Natural killer cell (primary cell): ENCODE measurements around the gene PROB1. TPM values are rescaled to one million over a fixed set of nuclear protein-coding genes. Genes with fewer than 3 reads are reported as not detected.

Experiments used
- ATAC-seq, 3 donors: fragments of 150-1000 bp in 2 of 3; fragments of 200-7000 bp in 1 of 3; cut with Tn5 transposase; 1 replicate in 1 of 3; 2 replicates in 2 of 3; pipeline ENCODE4 v1.10.0; 2021; ENCODE audit warnings: mild to moderate bottlenecking in 2 of 3, moderate library complexity in 2 of 3
- DNase-seq, 2 donors: peaks; one replicate each; pipeline versions ENCODE4 v3.0.0 to v3.0.0-alpha.2; 2013 to 2021; ENCODE audit warnings: mixed read lengths in 1 of 2
- H3K27ac ChIP-seq: one replicate; pipeline ENCODE4 v1.5.1; 2013; ENCODE audit warnings: mild to moderate bottlenecking, low read length
- H3K27me3 ChIP-seq: one replicate; pipeline ENCODE4 v1.6.1; 2013; ENCODE audit warnings: low read length; ENCODE audit not compliant: control insufficient read depth, insufficient read depth
- H3K36me3 ChIP-seq: one replicate; pipeline ENCODE4 v1.6.1; 2013; ENCODE audit warnings: low read length; ENCODE audit not compliant: control insufficient read depth, insufficient read depth
- H3K4me1 ChIP-seq: one replicate; pipeline ENCODE4 v1.6.1; 2013; ENCODE audit warnings: low read length; ENCODE audit not compliant: control insufficient read depth, insufficient read depth
- H3K4me3 ChIP-seq: one replicate; pipeline ENCODE4 v1.5.1; 2013; ENCODE audit warnings: low read length
- H3K9me3 ChIP-seq: one replicate; pipeline ENCODE4 v1.6.1; 2013; ENCODE audit warnings: low read length; ENCODE audit not compliant: control insufficient read depth, insufficient read depth
- H3K27ac Mint-ChIP-seq, 2 donors: one replicate each; pipeline ENCODE4 v1.8.0; 2022; ENCODE audit warnings: mild to moderate bottlenecking in 2 of 2, mixed read lengths in 2 of 2, moderate library complexity in 1 of 2
- H3K27me3 Mint-ChIP-seq, 2 donors: one replicate each; pipeline ENCODE4 v1.8.0; 2022; ENCODE audit warnings: low read depth in 2 of 2, mixed read lengths in 2 of 2
- H3K36me3 Mint-ChIP-seq: one replicate; pipeline ENCODE4 v1.8.0; 2022; ENCODE audit warnings: mixed read lengths
- H3K4me1 Mint-ChIP-seq, 2 donors: one replicate each; pipeline ENCODE4 v1.8.0; 2022; ENCODE audit warnings: mixed read lengths in 2 of 2
- H3K4me3 Mint-ChIP-seq: one replicate; pipeline ENCODE4 v1.8.0; 2022; ENCODE audit warnings: mild to moderate bottlenecking, moderate library complexity, mixed read lengths
- H3K9me3 Mint-ChIP-seq, 2 donors: one replicate each; pipeline ENCODE4 v1.8.0; 2022; ENCODE audit warnings: mixed read lengths in 2 of 2
- WGBS: methylation state at CpG from one replicate; pipeline ENCODE4 v1.1.7; 2013; ENCODE audit warnings: missing lambda C conversion rate; ENCODE audit not compliant: insufficient coverage; 5-methylcytosine and 5-hydroxymethylcytosine counted together
- intact Hi-C: fragments of 100-400 bp; cut with micrococcal nuclease; formaldehyde crosslinking; loops from one replicate; pipeline ENCODE4 v1.14.2; 2022
- total RNA-seq, 4 donors: library from RNA; stranded (reverse); fragments of 120-200 nt in 1 of 4; gene quantifications; one replicate each; pipeline versions ENCODE4 v1.2.3 to v1.2.4, GENCODE V29; 2013 to 2022
- TF ChIP-seq, protein P1 (sequence below): fragments of 200-600 bp; IDR thresholded peaks from one replicate; pipeline ENCODE4 v1.8.0; 2022; ENCODE audit warnings: antibody characterized with exemption

Gene PROB1
- total RNA-seq, 3 donors from 2014 or later (not counting 1 experiment from before 2014, with no cell fraction given): 0.91 to 1.0 (median 0.96) TPM

DNA sequence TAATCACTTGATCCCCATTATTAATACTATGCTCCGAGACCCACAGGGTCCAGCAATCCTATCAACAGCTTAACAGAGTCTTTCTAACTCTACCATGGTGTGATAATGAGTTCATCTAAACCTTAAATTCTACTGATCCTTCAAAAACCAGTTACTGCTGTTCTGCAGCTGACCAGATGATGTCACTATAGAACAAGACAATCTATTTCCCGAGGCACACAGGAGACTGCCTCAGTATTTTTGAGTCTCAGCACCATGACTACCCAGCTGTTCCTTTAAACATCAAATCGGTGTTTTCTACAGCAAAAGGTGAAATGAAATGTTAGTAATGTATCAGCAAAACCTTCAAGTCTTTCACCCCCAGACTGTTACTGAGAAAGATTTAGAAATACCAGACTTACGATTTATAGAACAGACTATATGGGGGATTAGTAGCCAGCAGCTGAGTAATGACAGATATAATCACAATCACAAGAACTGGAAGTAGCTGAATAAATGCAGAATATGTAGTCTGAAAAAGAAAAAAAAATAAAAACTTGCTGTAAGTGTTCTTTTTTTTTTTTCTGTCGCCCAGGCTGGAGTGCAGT, 27.5 kb upstream of the PROB1 start:
- peak in 1 of 2 donors; percentile 88 for DNase-seq
- ATAC-seq: peak; percentile 92 to 100 (median 99)
- H3K4me1 Mint-ChIP-seq: peaks cover 6 to 7% of the 10 kb centered on the region in 2 donors
- Histone ChIP-seq H3K4me1 (no peaks in the 10 kb centered on the region), H3K9me3 (no peaks in the 10 kb centered on the region), H3K27me3 (no peaks in the 10 kb centered on the region), H3K27ac (no peak overlapping the region), H3K4me3 (no peak overlapping the region), H3K36me3 (no peaks in the 10 kb centered on the region)
- H3K9me3 Mint-ChIP-seq: no peaks in the 10 kb centered on the region
- intact Hi-C loops: loop anchor here (1.0 kb wide), 1 partner anchor 91 kb away; no protein-coding TSS in a partner anchor
- H3K27me3 Mint-ChIP-seq: no peaks in the 10 kb centered on the region
- peaks cover 7% of the 10 kb centered on the region for H3K36me3 Mint-ChIP-seq
- TF ChIP-seq, protein P1, sequence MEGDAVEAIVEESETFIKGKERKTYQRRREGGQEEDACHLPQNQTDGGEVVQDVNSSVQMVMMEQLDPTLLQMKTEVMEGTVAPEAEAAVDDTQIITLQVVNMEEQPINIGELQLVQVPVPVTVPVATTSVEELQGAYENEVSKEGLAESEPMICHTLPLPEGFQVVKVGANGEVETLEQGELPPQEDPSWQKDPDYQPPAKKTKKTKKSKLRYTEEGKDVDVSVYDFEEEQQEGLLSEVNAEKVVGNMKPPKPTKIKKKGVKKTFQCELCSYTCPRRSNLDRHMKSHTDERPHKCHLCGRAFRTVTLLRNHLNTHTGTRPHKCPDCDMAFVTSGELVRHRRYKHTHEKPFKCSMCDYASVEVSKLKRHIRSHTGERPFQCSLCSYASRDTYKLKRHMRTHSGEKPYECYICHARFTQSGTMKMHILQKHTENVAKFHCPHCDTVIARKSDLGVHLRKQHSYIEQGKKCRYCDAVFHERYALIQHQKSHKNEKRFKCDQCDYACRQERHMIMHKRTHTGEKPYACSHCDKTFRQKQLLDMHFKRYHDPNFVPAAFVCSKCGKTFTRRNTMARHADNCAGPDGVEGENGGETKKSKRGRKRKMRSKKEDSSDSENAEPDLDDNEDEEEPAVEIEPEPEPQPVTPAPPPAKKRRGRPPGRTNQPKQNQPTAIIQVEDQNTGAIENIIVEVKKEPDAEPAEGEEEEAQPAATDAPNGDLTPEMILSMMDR: peak; percentile 96
- peak overlapping the region in 1 of 2 donors; percentile 52 for H3K27ac Mint-ChIP-seq
- no peak overlapping the region for H3K4me3 Mint-ChIP-seq
- WGBS: 18% methylated on average over 2 of the region's 5 CpGs

- intact Hi-C loops: no loop called here
- no peaks in the 10 kb centered on the region for H3K36me3 ChIP-seq
- DNase-seq (no peak), ATAC-seq (no peak)
- Mint-ChIP-seq H3K9me3 (no peaks in the 10 kb centered on the region), H3K27me3 (no peaks in the 10 kb centered on the region), H3K36me3 (no peaks in the 10 kb centered on the region), H3K27ac (no peak overlapping the region), H3K4me1 (peaks cover 6 to 7% of the 10 kb centered on the region in 2 donors), H3K4me3 (no peak overlapping the region)
- no peaks in the 10 kb centered on the region for H3K9me3 ChIP-seq
- no peaks in the 10 kb centered on the region for H3K4me1 ChIP-seq
- WGBS: 84% methylated on average over 8 of the region's 9 CpGs
- TF ChIP-seq, protein P1: no peak
- no peak overlapping the region for H3K27ac ChIP-seq
- H3K4me3 ChIP-seq: no peak overlapping the region
- no peaks in the 10 kb centered on the region for H3K27me3 ChIP-seq
Observed at GRCh38 chr5:139419226-139420192, 24.6 kb upstream of the PROB1 start.

GRCh38 chr5:139418793-139419192, 23.9 kb upstream of the PROB1 start:
- TF ChIP-seq, protein P1: no peak
- no peak for ATAC-seq
- Histone ChIP-seq H3K4me3 (no peak overlapping the region), H3K27me3 (no peaks in the 10 kb centered on the region), H3K9me3 (no peaks in the 10 kb centered on the region), H3K4me1 (no peaks in the 10 kb centered on the region), H3K36me3 (no peaks in the 10 kb centered on the region), H3K27ac (no peak overlapping the region)
- no peaks in the 10 kb centered on the region for H3K9me3 Mint-ChIP-seq
- H3K27ac Mint-ChIP-seq: no peak overlapping the region
- H3K27me3 Mint-ChIP-seq: no peaks in the 10 kb centered on the region
- DNase-seq: no peak
- H3K4me3 Mint-ChIP-seq: no peak overlapping the region
- H3K4me1 Mint-ChIP-seq: peaks cover 6 to 7% of the 10 kb centered on the region in 2 donors
- intact Hi-C loops: no loop called here
- 90% methylated on average over 1 of the region's 1 CpG for WGBS
- H3K36me3 Mint-ChIP-seq: no peaks in the 10 kb centered on the region
